Stimulated activated CD4-positive, alpha-beta T cell treated with anti-CD3 and anti-CD28 coated beads, Interleukin-4, amount 100 ng/mL, for 1 hour (primary cell): ENCODE data around the gene WDR7.

Experiments
- DNase-seq: peaks from one replicate; pipeline ENCODE4 v3.0.0-alpha.2; 2020

Gene WDR7

GRCh38 chr18:56723706-56724105 is 72.5 kb downstream of the WDR7 start:
- no peak for DNase-seq

- no peak for DNase-seq
These were observed 75.7 kb downstream of the WDR7 start for GRCh38 chr18:56726906-56727305.

GRCh38 chr18:56727399-56727798 is 76.2 kb downstream of the WDR7 start:
- peak; percentile 9 for DNase-seq

- DNase-seq = no peak
These were observed 77.6 kb downstream of the WDR7 start for GRCh38 chr18:56728741-56729140.

- no peak for DNase-seq
These were observed 87.0 kb downstream of the WDR7 start for GRCh38 chr18:56738184-56738583.

- DNase-seq = no peak
These were observed 88.6 kb downstream of the WDR7 start for GRCh38 chr18:56739731-56740130.

- DNase-seq = no peak
These were observed 89.5 kb downstream of the WDR7 start for GRCh38 chr18:56740645-56741044.

GRCh38 chr18:56741685-56742084 is 90.5 kb downstream of the WDR7 start:
- no peak for DNase-seq

- DNase-seq = no peak
These were observed 92.0 kb downstream of the WDR7 start for GRCh38 chr18:56743115-56743514.

- no peak for DNase-seq
These were observed 96.0 kb downstream of the WDR7 start for GRCh38 chr18:56747032-56747658.

GRCh38 chr18:56747857-56748256 is 96.7 kb downstream of the WDR7 start:
- no peak for DNase-seq

- no peak for DNase-seq
These were observed 97.6 kb downstream of the WDR7 start for GRCh38 chr18:56748698-56749268.

GRCh38 chr18:56756966-56757365 is 105.8 kb downstream of the WDR7 start:
- DNase-seq = no peak

- DNase-seq = no peak
These were observed 118.9 kb downstream of the WDR7 start for GRCh38 chr18:56770097-56770496.

GRCh38 chr18:56770873-56771272 is 119.7 kb downstream of the WDR7 start:
- DNase-seq = no peak

GRCh38 chr18:56775701-56776100 is 124.5 kb downstream of the WDR7 start:
- no peak for DNase-seq

GRCh38 chr18:56787390-56787789 is 136.2 kb downstream of the WDR7 start:
- no peak for DNase-seq

GRCh38 chr18:56789004-56789888 is 138.1 kb downstream of the WDR7 start:
- peak; percentile 9 for DNase-seq

GRCh38 chr18:56789889-56790180 is 138.7 kb downstream of the WDR7 start:
- no peak for DNase-seq

- DNase-seq = no peak
These were observed 144.2 kb downstream of the WDR7 start for GRCh38 chr18:56795381-56795780.

GRCh38 chr18:56799756-56800155 is 148.6 kb downstream of the WDR7 start:
- no peak for DNase-seq

GRCh38 chr18:56803051-56803450 is 151.9 kb downstream of the WDR7 start:
- no peak for DNase-seq

GRCh38 chr18:56804395-56804794 is 153.2 kb downstream of the WDR7 start:
- DNase-seq = no peak

- no peak for DNase-seq
These were observed 156.7 kb downstream of the WDR7 start for GRCh38 chr18:56807901-56808300.
